ENCODE results near the gene IFNB1. TPM values are rescaled to one million over a fixed set of nuclear protein-coding genes. Genes with fewer than 3 reads are reported as not detected.

Gene IFNB1
- total and polyA plus RNA-seq, 4 experiments from 2014 or later = 0.40 TPM; not detected in 3

- no peaks in the 10 kb centered on the region for H3K27me3 ChIP-seq (ENCODE audit: insufficient read depth, low read length)
- Mint-ChIP-seq H3K27ac (peak overlapping the region in 1 of 7 donors; percentile 61), H3K36me3 (no peaks in the 10 kb centered on the region), H3K4me3 (no peak overlapping the region), H3K4me1 (peaks cover 0 to 4% (median 0%) of the 10 kb centered on the region in 4 donors), H3K9me3 (peaks cover 0 to 2% (median 0%) of the 10 kb centered on the region in 8 donors), H3K27me3 (peaks cover 0 to 2% of the 10 kb centered on the region in 2 donors)
- H3K36me3 ChIP-seq (ENCODE audit: insufficient read depth, low read length) = no peaks in the 10 kb centered on the region
- ChIA-PET CTCF (ENCODE audit: partially characterized antibody) (no interaction called here), POLR2A (ENCODE audit: partially characterized antibody) (interaction anchor here (1.3 kb wide), 1 partner anchor 16 kb away, joined by 4 read pairs; the partner anchor contains the start of gene HACD4)
- no peak overlapping the region for H3K4me3 ChIP-seq (ENCODE audit: low read length in 2 of 2)
- H3K4me1 ChIP-seq (ENCODE audit: insufficient read depth, low read length) = no peaks in the 10 kb centered on the region
- no peak overlapping the region for H3K27ac ChIP-seq (ENCODE audit: low read depth, low read length)
- DNase-seq = no peak
- intact Hi-C loops (cut with micrococcal nuclease) = no loop called here
- H3K9me3 ChIP-seq (ENCODE audit: control insufficient read depth in 1 of 2, low read length in 2 of 2) = no peaks in the 10 kb centered on the region
Measured at GRCh38 chr9:21047281-21047691, 30.5 kb downstream of the IFNB1 start.

GRCh38 chr9:21043841-21044240, 33.9 kb downstream of the IFNB1 start:
- no peak overlapping the region for H3K4me3 ChIP-seq (ENCODE audit: low read length in 2 of 2)
- no peak overlapping the region for H3K27ac ChIP-seq (ENCODE audit: low read depth, low read length)
- no peaks in the 10 kb centered on the region for H3K9me3 Mint-ChIP-seq
- H3K27me3 Mint-ChIP-seq = no peaks in the 10 kb centered on the region
- no peaks in the 10 kb centered on the region for H3K36me3 Mint-ChIP-seq
- ChIA-PET CTCF (ENCODE audit: partially characterized antibody) (no interaction called here), POLR2A (ENCODE audit: partially characterized antibody) (no interaction called here)
- no peaks in the 10 kb centered on the region for H3K27me3 ChIP-seq (ENCODE audit: insufficient read depth, low read length)
- peaks cover 6% of the 10 kb centered on the region for H3K4me1 ChIP-seq (ENCODE audit: insufficient read depth, low read length)
- no peaks in the 10 kb centered on the region for H3K9me3 ChIP-seq (ENCODE audit: control insufficient read depth in 1 of 2, low read length in 2 of 2)
- no peak overlapping the region for H3K27ac Mint-ChIP-seq
- intact Hi-C loops (cut with micrococcal nuclease) = no loop called here
- peaks cover 6 to 10% (median 8%) of the 10 kb centered on the region in 4 donors for H3K4me1 Mint-ChIP-seq
- no peak for DNase-seq
- no peaks in the 10 kb centered on the region for H3K36me3 ChIP-seq (ENCODE audit: insufficient read depth, low read length)
- H3K4me3 Mint-ChIP-seq = no peak overlapping the region

DNA sequence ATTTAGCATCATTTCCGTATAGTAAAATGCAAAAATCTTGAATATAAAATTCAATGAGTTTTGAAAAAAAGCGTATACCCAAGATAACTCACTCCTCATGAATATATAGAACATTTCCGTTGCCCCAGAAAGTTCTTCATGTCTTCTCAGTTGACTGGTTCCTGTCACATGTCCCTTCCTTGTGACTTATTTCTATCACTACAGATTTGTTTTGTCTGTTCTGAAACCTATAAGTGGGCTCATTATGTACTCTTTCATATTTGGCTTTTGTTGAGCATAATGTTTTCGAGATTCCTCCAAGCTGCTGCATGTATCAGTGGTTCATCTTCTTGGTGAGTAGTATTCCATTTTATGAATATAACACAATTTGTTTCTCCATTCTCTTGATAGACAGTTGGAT, 35.3 kb downstream of the IFNB1 start:
- no peaks in the 10 kb centered on the region for H3K9me3 ChIP-seq (ENCODE audit: control insufficient read depth in 1 of 2, low read length in 2 of 2)
- H3K9me3 Mint-ChIP-seq = no peaks in the 10 kb centered on the region
- peaks cover 6 to 9% (median 8%) of the 10 kb centered on the region in 4 donors for H3K4me1 Mint-ChIP-seq
- intact Hi-C loops (cut with micrococcal nuclease) = no loop called here
- H3K36me3 ChIP-seq (ENCODE audit: insufficient read depth, low read length) = no peaks in the 10 kb centered on the region
- POLR2A ChIA-PET (ENCODE audit: partially characterized antibody) = no interaction called here
- H3K27me3 Mint-ChIP-seq = no peaks in the 10 kb centered on the region
- H3K4me1 ChIP-seq (ENCODE audit: insufficient read depth, low read length) = peaks cover 6% of the 10 kb centered on the region
- H3K27me3 ChIP-seq (ENCODE audit: insufficient read depth, low read length) = no peaks in the 10 kb centered on the region
- no peaks in the 10 kb centered on the region for H3K36me3 Mint-ChIP-seq
- no peak overlapping the region for H3K4me3 Mint-ChIP-seq
- no peak overlapping the region for H3K4me3 ChIP-seq (ENCODE audit: low read length in 2 of 2)
- DNase-seq = no peak
- H3K27ac ChIP-seq (ENCODE audit: low read depth, low read length) = no peak overlapping the region
- H3K27ac Mint-ChIP-seq = no peak overlapping the region
- CTCF ChIA-PET (ENCODE audit: partially characterized antibody) = no interaction called here

- Mint-ChIP-seq H3K4me3 (peak overlapping the region in 5 of 8 donors; percentile 0 to 54 (median 21)), H3K27ac (peak overlapping the region in 4 of 7 donors; percentile 22 to 76 (median 45)), H3K27me3 (no peaks in the 10 kb centered on the region), H3K9me3 (no peaks in the 10 kb centered on the region), H3K36me3 (no peaks in the 10 kb centered on the region), H3K4me1 (peaks cover 7 to 9% (median 8%) of the 10 kb centered on the region in 4 donors)
- no peaks in the 10 kb centered on the region for H3K9me3 ChIP-seq (ENCODE audit: control insufficient read depth in 1 of 2, low read length in 2 of 2)
- ChIA-PET CTCF (ENCODE audit: partially characterized antibody) (no interaction called here), POLR2A (ENCODE audit: partially characterized antibody) (interaction anchor here (1.3 kb wide), 1 partner anchor 8 kb away, joined by 6 read pairs; the partner anchor contains the start of gene HACD4)
- H3K27ac ChIP-seq (ENCODE audit: low read depth, low read length) = no peak overlapping the region
- no peak for DNase-seq
- H3K27me3 ChIP-seq (ENCODE audit: insufficient read depth, low read length) = no peaks in the 10 kb centered on the region
- no peaks in the 10 kb centered on the region for H3K36me3 ChIP-seq (ENCODE audit: insufficient read depth, low read length)
- peaks cover 6% of the 10 kb centered on the region for H3K4me1 ChIP-seq (ENCODE audit: insufficient read depth, low read length)
- intact Hi-C loops (cut with micrococcal nuclease) = loop anchor here (10.0 kb wide), 1 partner anchor 1635 kb away; the partner anchor contains the start of gene ACER2
- H3K4me3 ChIP-seq (ENCODE audit: low read length in 2 of 2) = no peak overlapping the region
Measured at GRCh38 chr9:21039302-21039701, 38.4 kb downstream of the IFNB1 start.

DNA sequence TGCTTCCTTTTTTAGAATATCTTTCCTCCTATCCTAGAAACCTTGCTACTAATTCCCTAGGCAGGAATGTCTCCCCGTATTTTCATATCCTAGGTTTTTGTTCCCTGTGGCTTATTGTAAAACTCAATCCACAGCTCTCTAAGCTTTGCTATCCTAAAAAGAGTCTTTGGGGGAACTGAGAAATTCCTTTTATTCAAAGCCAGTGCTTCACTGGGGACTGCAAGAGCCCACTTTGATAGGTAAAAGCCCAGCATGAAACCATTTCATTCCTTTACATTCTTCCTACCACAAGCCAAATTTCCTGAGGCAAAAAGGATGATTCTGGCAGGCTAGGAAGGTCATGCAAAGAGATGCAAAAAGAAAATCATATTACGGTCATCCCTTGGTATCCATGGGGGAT, 40.5 kb downstream of the IFNB1 start:
- Mint-ChIP-seq H3K4me1 (peaks cover 15 to 20% (median 19%) of the 10 kb centered on the region in 4 donors), H3K27ac (no peak overlapping the region), H3K4me3 (no peak overlapping the region), H3K9me3 (no peaks in the 10 kb centered on the region), H3K27me3 (no peaks in the 10 kb centered on the region), H3K36me3 (no peaks in the 10 kb centered on the region)
- H3K27ac ChIP-seq (ENCODE audit: low read depth, low read length) = no peak overlapping the region
- no peaks in the 10 kb centered on the region for H3K36me3 ChIP-seq (ENCODE audit: insufficient read depth, low read length)
- intact Hi-C loops (cut with micrococcal nuclease) = loop anchor here (10.0 kb wide), 1 partner anchor 1632 kb away; the partner anchor contains the start of gene ACER2
- H3K9me3 ChIP-seq (ENCODE audit: control insufficient read depth in 1 of 2, low read length in 2 of 2) = no peaks in the 10 kb centered on the region
- ChIA-PET POLR2A (ENCODE audit: partially characterized antibody) (no interaction called here), CTCF (ENCODE audit: partially characterized antibody) (no interaction called here)
- peaks cover 9% of the 10 kb centered on the region for H3K4me1 ChIP-seq (ENCODE audit: insufficient read depth, low read length)
- no peak overlapping the region for H3K4me3 ChIP-seq (ENCODE audit: low read length in 2 of 2)
- no peaks in the 10 kb centered on the region for H3K27me3 ChIP-seq (ENCODE audit: insufficient read depth, low read length)
- no peak for DNase-seq

GRCh38 chr9:21031808-21032183, 45.9 kb downstream of the IFNB1 start:
- Histone ChIP-seq H3K4me3 (ENCODE audit: low read length in 2 of 2) (peak overlapping the region; percentile 74 to 85), H3K27me3 (ENCODE audit: insufficient read depth, low read length) (no peaks in the 10 kb centered on the region), H3K9me3 (ENCODE audit: control insufficient read depth in 1 of 2, low read length in 2 of 2) (no peaks in the 10 kb centered on the region), H3K36me3 (ENCODE audit: insufficient read depth, low read length) (no peaks in the 10 kb centered on the region), H3K27ac (ENCODE audit: low read depth, low read length) (peak overlapping the region; percentile 64), H3K4me1 (ENCODE audit: insufficient read depth, low read length) (peaks cover 38% of the 10 kb centered on the region)
- intact Hi-C loops (cut with micrococcal nuclease) = loop anchor here (1.0 to 10.0 kb wide), 6 partner anchors 30 to 1627 kb away; partner anchors contain the start of genes ACER2 and MLLT3
- Mint-ChIP-seq H3K4me1 (peaks cover 18 to 27% (median 25%) of the 10 kb centered on the region in 4 donors), H3K27ac (peak overlapping the region in 6 of 7 donors; percentile 66 to 87 (median 78)), H3K36me3 (peaks cover 8 to 13% of the 10 kb centered on the region in 2 donors), H3K9me3 (no peaks in the 10 kb centered on the region), H3K4me3 (peak overlapping the region in 6 of 8 donors; percentile 79 to 85 (median 81)), H3K27me3 (no peaks in the 10 kb centered on the region)
- no peak for DNase-seq
- ChIA-PET CTCF (ENCODE audit: partially characterized antibody) (interaction anchor here (1.0 to 1.4 kb wide), 5 partner anchors 13 to 407 kb away, joined by 3 to 6 read pairs (median 3); no protein-coding TSS in a partner anchor), POLR2A (ENCODE audit: partially characterized antibody) (interaction anchor here (0.9 to 2.9 kb wide), 14 partner anchors 8 to 772 kb away, joined by 3 to 22 read pairs (median 6); partner anchors contain the start of genes FOCAD and MLLT3)

- H3K9me3 ChIP-seq (ENCODE audit: control insufficient read depth in 1 of 2, low read length in 2 of 2) = no peaks in the 10 kb centered on the region
- peaks cover 4% of the 10 kb centered on the region for H3K36me3 ChIP-seq (ENCODE audit: insufficient read depth, low read length)
- Mint-ChIP-seq H3K4me3 (peak within 1 kb of the TSS in 6 of 8 donors; percentile 79 to 85 (median 81)), H3K27me3 (no peaks in the 10 kb centered on the region), H3K27ac (peak within 1 kb of the TSS in 6 of 7 donors; percentile 76 to 93 (median 86)), H3K4me1 (peaks cover 21 to 33% (median 27%) of the 10 kb centered on the region in 4 donors), H3K36me3 (peaks cover 13 to 18% of the 10 kb centered on the region in 2 donors), H3K9me3 (no peaks in the 10 kb centered on the region)
- H3K27me3 ChIP-seq (ENCODE audit: insufficient read depth, low read length) = no peaks in the 10 kb centered on the region
- ChIA-PET CTCF (ENCODE audit: partially characterized antibody) (interaction anchor here (0.7 to 2.4 kb wide), 9 partner anchors 12 to 407 kb away, joined by 3 to 6 read pairs (median 3); no protein-coding TSS in a partner anchor), POLR2A (ENCODE audit: partially characterized antibody) (interaction anchor here (0.7 to 2.9 kb wide), 20 partner anchors 8 to 1033 kb away, joined by 3 to 22 read pairs (median 4); partner anchors contain the start of genes FOCAD and MLLT3)
- H3K27ac ChIP-seq (ENCODE audit: low read depth, low read length) = peak within 1 kb of the TSS; percentile 64
- peaks cover 44% of the 10 kb centered on the region for H3K4me1 ChIP-seq (ENCODE audit: insufficient read depth, low read length)
- DNase-seq = peak; percentile 69 to 77 (median 74)
- H3K4me3 ChIP-seq (ENCODE audit: low read length in 2 of 2) = peak within 1 kb of the TSS; percentile 74 to 85
- intact Hi-C loops (cut with micrococcal nuclease) = loop anchor here (1.0 to 10.0 kb wide), 6 partner anchors 30 to 1626 kb away; partner anchors contain the start of genes ACER2 and MLLT3
Measured at GRCh38 chr9:21031091-21031807, 46.5 kb downstream of the IFNB1 start, which contains the start of gene HACD4. HACD4 (minus strand) TSS chr9:21031640; CDS start chr9:21031590, 50 bp downstream.

Measured in CD4-positive, alpha-beta memory T cell (primary cell).